ENCODE measurements around the gene PLPPR5. TPM values are rescaled to one million over a fixed set of nuclear protein-coding genes. Genes with fewer than 3 reads are reported as not detected.

PLPPR5 gene
- total and polyA plus RNA-seq, 3 donors from 2014 or later, result 4.5 to 7.8 (median 4.8) TPM

GRCh38 chr1:99017655-99018054 lies 13.0 kb upstream of the PLPPR5 start:
- no peak overlapping the region for H3K27ac ChIP-seq
- WGBS, 2 donors, result 70 to 83% methylated on average over 2 of the region's 2 CpGs
- no peak for DNase-seq

DNA sequence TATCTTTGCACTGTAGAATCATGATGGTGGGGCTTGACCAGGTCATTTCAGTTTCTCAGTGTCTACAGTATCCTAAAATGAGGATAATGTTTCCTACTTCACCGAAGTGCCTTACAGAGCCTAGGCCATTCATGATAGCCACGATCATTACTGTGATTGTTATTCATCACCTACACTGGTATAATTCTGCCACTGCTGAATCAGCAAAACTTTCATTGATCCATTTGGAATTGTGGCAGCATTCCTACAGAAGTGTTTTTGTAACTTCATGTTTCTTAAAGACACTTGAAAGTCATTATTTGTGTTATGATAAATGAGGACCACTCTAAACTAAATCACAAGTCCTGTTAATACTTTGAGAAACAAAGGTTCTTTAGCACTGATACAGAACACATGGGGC lies 6.0 kb upstream of the PLPPR5 start:
- Histone ChIP-seq H3K36me3 (ENCODE audit: low read depth, missing control alignments) (no peaks in the 10 kb centered on the region), H3K4me1 (no peaks in the 10 kb centered on the region), H3K4me3 (no peak overlapping the region), H3K27ac (no peak overlapping the region), H3K9me3 (no peaks in the 10 kb centered on the region), H3K27me3 (no peaks in the 10 kb centered on the region)
- TF ChIP-seq, protein P1, sequence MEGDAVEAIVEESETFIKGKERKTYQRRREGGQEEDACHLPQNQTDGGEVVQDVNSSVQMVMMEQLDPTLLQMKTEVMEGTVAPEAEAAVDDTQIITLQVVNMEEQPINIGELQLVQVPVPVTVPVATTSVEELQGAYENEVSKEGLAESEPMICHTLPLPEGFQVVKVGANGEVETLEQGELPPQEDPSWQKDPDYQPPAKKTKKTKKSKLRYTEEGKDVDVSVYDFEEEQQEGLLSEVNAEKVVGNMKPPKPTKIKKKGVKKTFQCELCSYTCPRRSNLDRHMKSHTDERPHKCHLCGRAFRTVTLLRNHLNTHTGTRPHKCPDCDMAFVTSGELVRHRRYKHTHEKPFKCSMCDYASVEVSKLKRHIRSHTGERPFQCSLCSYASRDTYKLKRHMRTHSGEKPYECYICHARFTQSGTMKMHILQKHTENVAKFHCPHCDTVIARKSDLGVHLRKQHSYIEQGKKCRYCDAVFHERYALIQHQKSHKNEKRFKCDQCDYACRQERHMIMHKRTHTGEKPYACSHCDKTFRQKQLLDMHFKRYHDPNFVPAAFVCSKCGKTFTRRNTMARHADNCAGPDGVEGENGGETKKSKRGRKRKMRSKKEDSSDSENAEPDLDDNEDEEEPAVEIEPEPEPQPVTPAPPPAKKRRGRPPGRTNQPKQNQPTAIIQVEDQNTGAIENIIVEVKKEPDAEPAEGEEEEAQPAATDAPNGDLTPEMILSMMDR (IDR thresholded peaks at IDR 0.05), result no peak
- TF ChIP-seq POLR2A (IDR thresholded peaks at IDR 0.05), result no peak
- intact Hi-C loops (cut with DNase I; ENCODE audit: low total_unique reads), result no loop called here
- 92 to 95% methylated on average over 2 of the region's 2 CpGs for WGBS, 2 donors
- DNase-seq, result no peak

More at GRCh38 chr1:99017655-99018054, 13.0 kb upstream of the PLPPR5 start:
- TF ChIP-seq, protein P1 (IDR thresholded peaks at IDR 0.05), result no peak
- no peak for TF ChIP-seq POLR2A (IDR thresholded peaks at IDR 0.05)
- no peaks in the 10 kb centered on the region for H3K36me3 ChIP-seq (ENCODE audit: low read depth, missing control alignments)
- intact Hi-C loops (cut with DNase I; ENCODE audit: low total_unique reads), result no loop called here
- no peaks in the 10 kb centered on the region for H3K9me3 ChIP-seq
- H3K4me1 ChIP-seq, result no peaks in the 10 kb centered on the region
- no peak overlapping the region for H3K4me3 ChIP-seq
- H3K27me3 ChIP-seq, result no peaks in the 10 kb centered on the region

DNA sequence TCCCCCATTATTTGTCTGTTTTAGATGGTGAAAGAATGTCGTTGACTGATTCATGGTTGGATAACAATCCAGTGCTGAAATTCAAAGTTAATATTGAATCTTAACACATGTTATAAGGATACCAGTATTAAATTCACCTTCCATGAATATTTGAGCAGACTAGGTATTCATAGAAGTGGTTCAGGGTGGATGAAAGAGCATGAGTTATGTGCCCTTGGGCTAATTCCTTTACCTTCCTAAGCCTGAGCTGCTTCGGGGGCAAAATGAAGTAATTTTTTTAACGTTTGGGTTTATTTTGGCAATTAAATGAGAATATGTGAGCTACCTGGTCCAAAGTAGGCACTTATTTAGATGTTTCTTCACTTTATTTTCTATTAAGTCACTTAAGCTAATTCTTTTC lies 2.7 kb upstream of the PLPPR5 start:
- TF ChIP-seq, protein P1 (IDR thresholded peaks at IDR 0.05), result no peak
- TF ChIP-seq POLR2A (IDR thresholded peaks at IDR 0.05), result no peak
- Histone ChIP-seq H3K4me1 (no peaks in the 10 kb centered on the region), H3K27me3 (no peaks in the 10 kb centered on the region), H3K27ac (no peak overlapping the region), H3K4me3 (no peak overlapping the region), H3K36me3 (ENCODE audit: low read depth, missing control alignments) (no peaks in the 10 kb centered on the region), H3K9me3 (no peaks in the 10 kb centered on the region)
- no peak for DNase-seq
- WGBS, 2 donors, result 80 to 82% methylated on average over 3 of the region's 3 CpGs
- intact Hi-C loops (cut with DNase I; ENCODE audit: low total_unique reads), result no loop called here

GRCh38 chr1:99005537-99005942 lies 879 bp upstream of the PLPPR5 start:
- intact Hi-C loops (cut with DNase I; ENCODE audit: low total_unique reads), result no loop called here
- WGBS, 2 donors, result 11 to 25% methylated on average over 8 of the region's 8 CpGs
- TF ChIP-seq, protein P1 (IDR thresholded peaks at IDR 0.05), result no peak
- TF ChIP-seq POLR2A (IDR thresholded peaks at IDR 0.05), result no peak
- H3K9me3 ChIP-seq, result no peaks in the 10 kb centered on the region
- no peak for DNase-seq
- H3K36me3 ChIP-seq (ENCODE audit: low read depth, missing control alignments), result no peaks in the 10 kb centered on the region
- H3K4me1 ChIP-seq, result no peaks in the 10 kb centered on the region
- H3K4me3 ChIP-seq, result peak overlapping the region in 1 of 2 donors; percentile 44
- no peak overlapping the region for H3K27ac ChIP-seq
- no peaks in the 10 kb centered on the region for H3K27me3 ChIP-seq

DNA sequence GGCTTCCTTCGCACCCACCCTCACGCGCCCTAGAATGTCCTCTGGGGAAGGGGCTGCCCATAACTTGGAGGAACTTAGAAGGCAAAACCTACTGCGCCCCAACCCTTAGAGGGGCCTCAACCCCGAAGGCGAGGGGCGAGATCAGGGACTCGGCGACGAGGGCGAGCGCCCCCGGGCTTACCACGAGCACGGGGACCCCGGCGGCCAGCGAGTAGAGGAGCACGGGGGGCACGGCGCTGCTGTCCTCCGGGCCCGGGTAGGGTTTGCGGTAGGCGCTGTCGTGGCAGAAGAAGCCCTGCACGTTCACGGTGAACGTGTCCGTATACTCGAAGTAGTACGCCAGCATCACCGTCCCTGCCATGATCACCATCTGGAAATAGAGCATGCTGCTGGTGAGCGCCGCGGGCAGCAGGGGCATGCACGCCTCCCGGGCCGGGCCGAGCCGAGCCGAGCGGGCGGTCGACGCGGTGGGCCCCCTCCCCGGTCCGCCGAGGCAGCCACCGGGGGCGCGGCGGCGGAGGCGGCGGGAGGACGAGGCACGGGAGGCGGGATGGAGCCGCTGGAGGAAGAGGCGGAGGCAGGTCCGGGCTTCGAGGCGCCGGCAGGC lies 304 bp downstream of the PLPPR5 start:
- intact Hi-C loops (cut with DNase I; ENCODE audit: low total_unique reads), result no loop called here
- Histone ChIP-seq H3K27ac (no peak overlapping the region), H3K36me3 (ENCODE audit: low read depth, missing control alignments) (no peaks in the 10 kb centered on the region), H3K4me3 (peak overlapping the region; percentile 41 to 46), H3K4me1 (no peaks in the 10 kb centered on the region), H3K9me3 (no peaks in the 10 kb centered on the region), H3K27me3 (no peaks in the 10 kb centered on the region)
- DNase-seq, result peak; percentile 33
- no peak for TF ChIP-seq POLR2A (IDR thresholded peaks at IDR 0.05)
- TF ChIP-seq, protein P1 (IDR thresholded peaks at IDR 0.05), result no peak
- 5% methylated on average over 58 of the region's 66 CpGs; no CpG with 5 or more reads in 1 of the 2 donors for WGBS, 2 donors
